ENCODE results near the gene RAPGEF6.

The RAPGEF6 gene

DNA sequence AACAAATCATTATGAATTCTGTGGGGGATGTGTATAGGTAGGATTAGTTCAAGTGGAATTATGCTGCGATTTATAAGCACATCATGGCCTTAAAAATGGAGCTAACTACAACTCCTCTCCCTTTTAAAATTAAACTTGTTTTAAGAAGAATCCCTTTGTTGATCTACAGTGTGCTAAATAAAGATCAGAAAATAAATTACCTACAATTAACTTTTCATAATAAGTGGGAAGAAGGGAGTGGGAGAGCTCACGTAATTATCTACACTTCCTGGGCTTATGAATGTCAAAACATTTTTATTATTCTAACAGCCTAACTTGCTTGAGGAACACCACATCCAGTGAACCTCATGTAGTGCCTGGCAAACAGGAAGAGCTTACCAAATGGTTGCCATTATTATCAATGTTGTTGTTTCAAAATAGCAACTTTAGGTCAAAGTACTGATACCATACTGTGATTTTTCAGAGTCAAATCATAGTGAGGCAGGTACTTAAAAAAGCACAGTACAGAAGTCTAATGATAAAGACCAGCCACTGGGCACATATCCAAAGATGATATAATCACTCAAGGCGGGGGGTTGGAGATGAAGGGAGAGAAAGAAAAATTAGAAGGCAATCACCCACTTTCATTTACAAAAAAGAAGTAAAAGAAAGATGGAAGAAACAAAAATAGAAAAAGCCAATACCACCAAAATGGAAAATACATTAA lies 174.0 kb downstream of the RAPGEF6 start:
- Histone ChIP-seq H3K27me3 (replicated peaks; ENCODE audit: control insufficient read depth, insufficient read depth, low read length) (no peaks in the 10 kb centered on the region), H3K4me1 (ENCODE audit: control insufficient read depth, insufficient read depth, low read length) (no peaks in the 10 kb centered on the region), H3K9me3 (ENCODE audit: control insufficient read depth, low read length) (no peaks in the 10 kb centered on the region), H3K36me3 (ENCODE audit: control insufficient read depth, insufficient read depth, low read length, severe bottlenecking) (peaks cover 33% of the 10 kb centered on the region), H3K4me3 (ENCODE audit: low read length) (no peak overlapping the region), H3K9ac (ENCODE audit: low read length) (no peak overlapping the region)
- no peak for DNase-seq (ENCODE audit: low read depth)

DNA sequence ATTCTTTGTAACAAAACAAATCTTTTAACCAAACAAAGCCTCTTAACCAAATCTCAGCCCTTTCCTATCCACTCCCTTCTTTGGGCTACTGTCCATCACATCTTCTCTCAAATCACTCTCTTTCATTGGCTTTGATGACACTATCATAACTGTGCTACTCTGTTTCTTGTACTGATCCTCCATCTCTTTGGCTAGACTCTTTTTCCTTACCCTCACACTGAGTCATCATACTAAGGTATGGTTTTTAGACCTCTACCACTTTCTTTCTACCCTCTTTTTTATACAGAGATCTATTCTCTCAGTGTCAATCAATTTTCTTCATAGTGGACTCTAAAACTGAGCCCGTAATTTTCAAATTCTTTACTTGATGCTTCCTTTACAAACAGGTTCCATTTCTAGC lies 174.9 kb downstream of the RAPGEF6 start:
- Histone ChIP-seq H3K36me3 (ENCODE audit: control insufficient read depth, insufficient read depth, low read length, severe bottlenecking) (peaks cover 39% of the 10 kb centered on the region), H3K27me3 (replicated peaks; ENCODE audit: control insufficient read depth, insufficient read depth, low read length) (no peaks in the 10 kb centered on the region)
- DNase-seq (ENCODE audit: low read depth): no peak

DNA sequence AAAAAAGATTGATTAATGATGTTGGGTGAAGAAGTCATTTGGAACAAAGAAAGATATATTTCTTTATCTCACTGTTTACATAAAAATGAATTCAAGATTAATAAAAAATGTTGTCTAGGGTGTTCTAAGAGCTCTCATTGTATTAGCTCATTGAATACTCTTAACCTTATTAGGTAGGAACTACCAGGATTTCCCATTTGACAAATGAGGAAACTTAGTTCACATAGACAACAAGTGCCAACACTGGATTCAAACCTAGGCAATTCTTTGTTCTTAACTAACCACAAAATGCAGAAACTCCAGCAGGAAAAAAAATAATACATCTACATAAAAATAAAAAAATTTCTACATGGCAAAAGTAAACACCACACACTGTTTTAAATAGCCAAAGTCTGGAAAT lies 175.8 kb downstream of the RAPGEF6 start:
- no peaks in the 10 kb centered on the region for H3K27me3 ChIP-seq (replicated peaks; ENCODE audit: control insufficient read depth, insufficient read depth, low read length)
- H3K4me1 ChIP-seq (ENCODE audit: control insufficient read depth, insufficient read depth, low read length): no peaks in the 10 kb centered on the region
- no peak for DNase-seq (ENCODE audit: low read depth)
- H3K4me3 ChIP-seq (ENCODE audit: low read length): no peak overlapping the region
- peaks cover 41% of the 10 kb centered on the region for H3K36me3 ChIP-seq (ENCODE audit: control insufficient read depth, insufficient read depth, low read length, severe bottlenecking)
- no peaks in the 10 kb centered on the region for H3K9me3 ChIP-seq (ENCODE audit: control insufficient read depth, low read length)
- no peak overlapping the region for H3K9ac ChIP-seq (ENCODE audit: low read length)

More for the DNA sequence above, 174.9 kb downstream of the RAPGEF6 start:
- Histone ChIP-seq H3K9ac (ENCODE audit: low read length) (no peak overlapping the region), H3K4me1 (ENCODE audit: control insufficient read depth, insufficient read depth, low read length) (no peaks in the 10 kb centered on the region), H3K9me3 (ENCODE audit: control insufficient read depth, low read length) (no peaks in the 10 kb centered on the region), H3K4me3 (ENCODE audit: low read length) (no peak overlapping the region)

DNA sequence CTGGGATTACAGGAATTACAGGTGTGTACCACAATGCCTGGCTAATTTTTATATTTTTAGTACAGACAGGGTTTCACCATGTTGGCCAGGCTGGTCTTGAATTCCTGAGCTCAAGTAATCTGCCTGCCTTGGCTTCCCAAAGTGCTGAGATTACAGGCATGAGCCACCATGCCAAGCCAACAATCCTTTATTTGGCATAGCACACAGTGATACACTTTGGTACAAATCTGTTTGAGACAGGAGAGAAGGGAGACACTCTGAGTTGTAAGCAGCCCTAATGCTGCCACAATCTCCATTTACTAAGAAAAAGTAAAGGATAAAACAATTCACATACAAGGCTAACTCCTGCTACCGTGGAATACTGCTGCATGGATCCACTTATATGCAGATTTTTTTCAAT lies 177.8 kb downstream of the RAPGEF6 start:
- Histone ChIP-seq H3K4me1 (ENCODE audit: control insufficient read depth, insufficient read depth, low read length) (no peaks in the 10 kb centered on the region), H3K27me3 (replicated peaks; ENCODE audit: control insufficient read depth, insufficient read depth, low read length) (no peaks in the 10 kb centered on the region), H3K9me3 (ENCODE audit: control insufficient read depth, low read length) (no peaks in the 10 kb centered on the region), H3K36me3 (ENCODE audit: control insufficient read depth, insufficient read depth, low read length, severe bottlenecking) (peaks cover 26% of the 10 kb centered on the region), H3K4me3 (ENCODE audit: low read length) (no peak overlapping the region), H3K9ac (ENCODE audit: low read length) (no peak overlapping the region)
- no peak for DNase-seq (ENCODE audit: low read depth)

DNA sequence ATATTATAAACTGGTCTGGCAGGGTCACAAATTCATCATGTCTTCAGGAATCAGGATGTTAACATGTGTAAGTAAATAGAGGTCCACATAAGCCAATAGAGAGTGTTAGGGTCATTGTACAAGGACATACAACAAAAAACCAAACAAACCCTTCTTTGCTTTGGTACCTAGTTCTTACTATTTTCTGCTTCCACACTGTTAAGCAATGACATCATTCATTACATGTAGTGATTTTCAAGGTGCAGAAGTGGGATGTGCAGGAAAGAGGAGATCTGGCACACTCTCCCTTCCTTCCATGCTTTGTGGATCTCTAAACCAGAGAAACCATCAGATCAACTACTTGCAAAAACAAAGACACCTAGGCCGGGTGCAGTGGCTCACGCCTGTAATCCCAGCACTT lies 184.1 kb downstream of the RAPGEF6 start:
- Histone ChIP-seq H3K4me3 (ENCODE audit: low read length) (no peak overlapping the region), H3K9ac (ENCODE audit: low read length) (no peak overlapping the region), H3K36me3 (ENCODE audit: control insufficient read depth, insufficient read depth, low read length, severe bottlenecking) (peaks cover 26% of the 10 kb centered on the region), H3K27me3 (replicated peaks; ENCODE audit: control insufficient read depth, insufficient read depth, low read length) (no peaks in the 10 kb centered on the region), H3K9me3 (ENCODE audit: control insufficient read depth, low read length) (no peaks in the 10 kb centered on the region), H3K4me1 (ENCODE audit: control insufficient read depth, insufficient read depth, low read length) (no peaks in the 10 kb centered on the region)
- no peak for DNase-seq (ENCODE audit: low read depth)

DNA sequence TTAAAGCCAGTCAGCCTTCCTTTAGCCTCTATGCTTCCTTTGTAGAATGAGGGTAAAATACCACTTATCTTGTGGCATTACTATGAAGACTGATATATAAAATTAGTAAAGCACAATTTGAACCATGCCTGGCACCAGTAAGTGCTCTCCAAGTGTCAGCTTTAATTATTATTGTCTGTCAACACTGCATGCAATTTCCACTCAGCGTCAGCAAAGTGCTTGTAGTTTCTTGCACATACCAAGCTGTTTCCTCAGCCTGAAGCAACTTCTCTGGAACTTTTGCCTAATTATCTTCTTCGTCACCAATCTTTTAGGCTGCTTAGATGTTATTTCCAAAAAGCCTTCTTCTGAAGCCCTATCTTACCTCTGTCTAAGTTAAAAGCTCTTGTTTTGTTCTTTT lies 193.8 kb downstream of the RAPGEF6 start:
- H3K4me3 ChIP-seq (ENCODE audit: low read length): no peak overlapping the region
- H3K4me1 ChIP-seq (ENCODE audit: control insufficient read depth, insufficient read depth, low read length): peaks cover 9% of the 10 kb centered on the region
- H3K9me3 ChIP-seq (ENCODE audit: control insufficient read depth, low read length): no peaks in the 10 kb centered on the region
- no peaks in the 10 kb centered on the region for H3K27me3 ChIP-seq (replicated peaks; ENCODE audit: control insufficient read depth, insufficient read depth, low read length)
- no peak overlapping the region for H3K9ac ChIP-seq (ENCODE audit: low read length)
- DNase-seq (ENCODE audit: low read depth): peak; percentile 15
- H3K36me3 ChIP-seq (ENCODE audit: control insufficient read depth, insufficient read depth, low read length, severe bottlenecking): peaks cover 42% of the 10 kb centered on the region

DNA sequence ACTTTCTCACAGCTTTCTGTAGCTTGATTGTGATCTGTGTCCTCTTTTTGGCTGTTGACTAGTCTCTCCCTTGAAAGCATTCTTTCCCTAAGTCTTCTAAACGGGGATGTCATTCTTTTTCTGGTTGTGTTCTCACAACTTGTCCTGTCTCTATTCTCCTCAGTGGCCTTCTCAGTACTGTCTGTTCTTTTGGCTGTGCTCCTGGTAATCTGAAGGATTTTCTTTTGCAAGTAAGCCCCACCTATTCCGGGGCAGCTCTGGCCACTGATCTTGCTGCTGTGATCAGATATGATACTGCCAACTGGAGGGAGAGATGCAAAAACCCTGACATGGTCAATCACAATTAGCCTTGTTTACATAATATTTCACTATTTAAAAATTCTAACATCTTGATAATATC lies 198.9 kb downstream of the RAPGEF6 start:
- Histone ChIP-seq H3K27me3 (replicated peaks; ENCODE audit: control insufficient read depth, insufficient read depth, low read length) (no peaks in the 10 kb centered on the region), H3K9ac (ENCODE audit: low read length) (peak overlapping the region; percentile 14), H3K36me3 (ENCODE audit: control insufficient read depth, insufficient read depth, low read length, severe bottlenecking) (peaks cover 32% of the 10 kb centered on the region), H3K4me3 (ENCODE audit: low read length) (peak overlapping the region; percentile 28), H3K9me3 (ENCODE audit: control insufficient read depth, low read length) (no peaks in the 10 kb centered on the region), H3K4me1 (ENCODE audit: control insufficient read depth, insufficient read depth, low read length) (peaks cover 18% of the 10 kb centered on the region)
- DNase-seq (ENCODE audit: low read depth): no peak

DNA sequence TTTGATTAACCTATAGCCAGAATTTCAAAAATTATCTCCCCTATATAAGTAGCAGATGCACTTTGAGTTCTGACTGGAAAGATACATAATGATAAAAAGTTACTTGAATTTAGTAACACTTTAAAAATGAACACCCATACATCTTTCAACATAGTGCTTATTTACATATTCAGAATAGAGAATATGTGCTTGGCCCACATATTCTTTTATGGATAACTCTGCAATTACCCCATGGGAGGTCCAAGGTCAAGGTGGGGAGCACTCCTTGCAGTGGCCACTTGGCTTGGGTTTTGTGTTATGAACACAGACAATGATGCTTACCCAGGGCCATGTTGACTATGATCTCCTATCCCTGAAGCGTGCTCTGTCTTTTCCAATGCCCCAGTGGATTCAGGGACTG lies 201.9 kb downstream of the RAPGEF6 start:
- H3K4me1 ChIP-seq (ENCODE audit: control insufficient read depth, insufficient read depth, low read length): peaks cover 20% of the 10 kb centered on the region
- H3K9me3 ChIP-seq (ENCODE audit: control insufficient read depth, low read length): no peaks in the 10 kb centered on the region
- no peak overlapping the region for H3K9ac ChIP-seq (ENCODE audit: low read length)
- no peaks in the 10 kb centered on the region for H3K27me3 ChIP-seq (replicated peaks; ENCODE audit: control insufficient read depth, insufficient read depth, low read length)
- DNase-seq (ENCODE audit: low read depth): no peak
- H3K36me3 ChIP-seq (ENCODE audit: control insufficient read depth, insufficient read depth, low read length, severe bottlenecking): peaks cover 27% of the 10 kb centered on the region
- H3K4me3 ChIP-seq (ENCODE audit: low read length): no peak overlapping the region

DNA sequence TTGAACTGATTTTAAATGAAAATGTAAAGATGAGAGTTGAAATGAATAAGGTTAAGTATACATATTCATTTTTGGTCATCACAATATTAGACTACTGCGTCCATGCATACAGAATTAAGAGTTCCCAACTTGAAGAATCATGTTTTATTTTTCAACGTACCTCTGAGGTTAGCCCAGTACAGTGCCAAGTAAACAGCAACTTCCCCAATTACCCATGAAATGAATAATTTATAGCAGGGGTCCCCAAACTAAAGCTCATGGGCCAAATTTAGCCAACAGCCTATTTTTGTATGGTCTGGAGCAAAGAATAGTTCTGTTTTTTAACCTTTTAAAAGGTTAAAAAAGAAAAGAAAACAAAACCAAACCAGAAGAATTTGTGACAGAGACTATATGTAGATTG lies 203.2 kb downstream of the RAPGEF6 start:
- H3K9ac ChIP-seq (ENCODE audit: low read length): no peak overlapping the region
- H3K36me3 ChIP-seq (ENCODE audit: control insufficient read depth, insufficient read depth, low read length, severe bottlenecking): peaks cover 31% of the 10 kb centered on the region
- peaks cover 20% of the 10 kb centered on the region for H3K4me1 ChIP-seq (ENCODE audit: control insufficient read depth, insufficient read depth, low read length)
- no peak overlapping the region for H3K4me3 ChIP-seq (ENCODE audit: low read length)
- H3K9me3 ChIP-seq (ENCODE audit: control insufficient read depth, low read length): no peaks in the 10 kb centered on the region
- H3K27me3 ChIP-seq (replicated peaks; ENCODE audit: control insufficient read depth, insufficient read depth, low read length): no peaks in the 10 kb centered on the region
- DNase-seq (ENCODE audit: low read depth): no peak

DNA sequence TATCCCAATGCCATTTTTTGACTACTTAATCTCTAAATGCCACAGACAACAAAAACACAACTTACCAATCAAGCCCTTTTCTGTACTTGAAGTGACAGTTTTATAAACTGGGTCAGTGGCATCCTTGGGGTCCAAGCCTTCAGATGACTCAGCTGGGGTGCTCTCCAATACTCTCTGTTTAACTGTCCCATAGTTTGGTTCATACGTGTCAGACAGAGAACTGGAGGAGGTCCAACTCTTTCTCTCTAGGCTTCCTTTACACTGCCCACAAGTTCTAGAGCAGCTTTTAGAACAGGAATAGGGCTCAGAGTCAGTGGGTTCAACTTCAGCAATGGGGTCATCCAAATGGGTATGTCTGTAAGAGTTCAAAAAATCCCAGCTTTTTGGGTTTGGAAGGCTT lies 204.2 kb downstream of the RAPGEF6 start:
- H3K9ac ChIP-seq (ENCODE audit: low read length): no peak overlapping the region
- DNase-seq (ENCODE audit: low read depth): no peak
- H3K9me3 ChIP-seq (ENCODE audit: control insufficient read depth, low read length): no peaks in the 10 kb centered on the region
- H3K36me3 ChIP-seq (ENCODE audit: control insufficient read depth, insufficient read depth, low read length, severe bottlenecking): peaks cover 37% of the 10 kb centered on the region
- H3K4me3 ChIP-seq (ENCODE audit: low read length): no peak overlapping the region
- peaks cover 13% of the 10 kb centered on the region for H3K4me1 ChIP-seq (ENCODE audit: control insufficient read depth, insufficient read depth, low read length)
- no peaks in the 10 kb centered on the region for H3K27me3 ChIP-seq (replicated peaks; ENCODE audit: control insufficient read depth, insufficient read depth, low read length)

DNA sequence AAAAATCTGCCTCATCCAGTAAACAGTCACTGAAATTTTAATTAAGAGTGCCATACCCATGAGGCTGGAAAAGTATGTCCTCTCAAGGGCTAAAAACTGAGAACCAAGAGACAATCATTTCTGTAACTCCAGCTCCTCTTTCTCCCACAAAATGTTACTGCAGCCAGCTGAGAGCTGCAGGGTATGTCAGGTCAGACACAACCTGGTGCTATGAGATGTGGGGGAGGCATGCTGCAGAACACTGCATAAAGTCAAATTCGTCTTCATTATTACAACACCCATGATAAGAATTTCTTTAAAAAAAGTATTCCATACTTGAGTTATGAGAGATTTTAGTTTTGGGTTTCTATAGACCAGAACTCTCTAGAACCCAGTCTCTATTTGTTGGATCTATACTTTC lies 209.0 kb downstream of the RAPGEF6 start:
- no peaks in the 10 kb centered on the region for H3K27me3 ChIP-seq (replicated peaks; ENCODE audit: control insufficient read depth, insufficient read depth, low read length)
- peaks cover 3% of the 10 kb centered on the region for H3K4me1 ChIP-seq (ENCODE audit: control insufficient read depth, insufficient read depth, low read length)
- no peak for DNase-seq (ENCODE audit: low read depth)
- no peak overlapping the region for H3K9ac ChIP-seq (ENCODE audit: low read length)
- H3K4me3 ChIP-seq (ENCODE audit: low read length): no peak overlapping the region
- H3K36me3 ChIP-seq (ENCODE audit: control insufficient read depth, insufficient read depth, low read length, severe bottlenecking): peaks cover 40% of the 10 kb centered on the region
- H3K9me3 ChIP-seq (ENCODE audit: control insufficient read depth, low read length): no peaks in the 10 kb centered on the region

DNA sequence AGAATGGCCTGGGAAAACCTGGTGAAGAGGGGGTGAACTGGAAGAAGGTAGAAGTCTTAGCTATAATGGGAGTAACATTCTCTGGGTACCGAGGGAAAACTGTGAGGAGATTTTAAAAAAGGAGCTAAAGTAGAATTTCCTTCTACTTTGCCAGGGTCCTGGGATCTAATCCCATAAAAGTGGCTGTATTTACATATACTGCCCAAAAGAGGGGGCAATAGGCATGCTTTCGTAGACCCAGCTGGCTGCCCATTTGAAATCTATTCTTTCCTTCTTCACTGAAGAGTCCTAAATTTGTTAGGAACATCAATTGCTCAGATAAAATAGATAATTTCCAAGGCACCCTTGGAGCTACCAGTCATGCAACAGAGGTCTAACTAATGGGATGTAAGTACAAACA lies 212.0 kb downstream of the RAPGEF6 start:
- no peak overlapping the region for H3K4me3 ChIP-seq (ENCODE audit: low read length)
- H3K9me3 ChIP-seq (ENCODE audit: control insufficient read depth, low read length): no peaks in the 10 kb centered on the region
- H3K9ac ChIP-seq (ENCODE audit: low read length): no peak overlapping the region
- H3K4me1 ChIP-seq (ENCODE audit: control insufficient read depth, insufficient read depth, low read length): no peaks in the 10 kb centered on the region
- H3K36me3 ChIP-seq (ENCODE audit: control insufficient read depth, insufficient read depth, low read length, severe bottlenecking): peaks cover 25% of the 10 kb centered on the region
- DNase-seq (ENCODE audit: low read depth): peak; percentile 69
- no peaks in the 10 kb centered on the region for H3K27me3 ChIP-seq (replicated peaks; ENCODE audit: control insufficient read depth, insufficient read depth, low read length)

Data from adipocyte (in vitro differentiated cells).